Astrocyte (in vitro differentiated cells and primary cell): ENCODE measurements around the gene CADM1. TPM values are rescaled to one million over a fixed set of nuclear protein-coding genes. Genes with fewer than 3 reads are reported as not detected.

Experiments used
- DNase-seq: peaks from one replicate; pipeline ENCODE4 v3.0.0-alpha.2; 2010; ENCODE audit warnings: low read depth
- FAIRE-seq: peaks from 2 replicates; lab custom pipeline; 2011; peaks lifted over from hg19 to GRCh38; lab: Jason Lieb, UNC
- H2AFZ ChIP-seq: 2 replicates; pipeline ENCODE4 v1.6.0; 2012; ENCODE audit warnings: low read depth, low read length, inconsistent platforms
- H3K27ac ChIP-seq: 2 replicates; pipeline ENCODE4 v1.5.1; 2011; ENCODE audit warnings: low read depth, low read length, inconsistent platforms
- H3K27me3 ChIP-seq: 2 replicates; pipeline ENCODE4 v1.6.0; 2011; ENCODE audit warnings: low read length, inconsistent platforms; ENCODE audit not compliant: insufficient read depth
- H3K36me3 ChIP-seq: 2 replicates; pipeline ENCODE4 v1.5.1; 2011; ENCODE audit warnings: low read length, inconsistent platforms; ENCODE audit not compliant: insufficient read depth
- H3K4me1 ChIP-seq: 2 replicates; pipeline ENCODE4 v1.5.1; 2011; ENCODE audit warnings: low read length, inconsistent platforms; ENCODE audit not compliant: insufficient read depth
- H3K4me2 ChIP-seq: 2 replicates; pipeline ENCODE4 v1.6.0; 2012; ENCODE audit warnings: low read length, inconsistent platforms
- H3K4me3 ChIP-seq: 2 replicates; pipeline ENCODE4 v1.5.1; 2011; ENCODE audit warnings: low read depth, mild to moderate bottlenecking, low read length, inconsistent platforms; ENCODE audit not compliant: insufficient read depth
- H3K79me2 ChIP-seq: 2 replicates; pipeline ENCODE4 v1.6.0; 2012; ENCODE audit warnings: mild to moderate bottlenecking, low read length, inconsistent platforms; ENCODE audit not compliant: insufficient read depth
- H3K9ac ChIP-seq: 2 replicates; pipeline ENCODE4 v1.6.0; 2012; ENCODE audit warnings: mild to moderate bottlenecking, low read length, inconsistent platforms
- H3K9me3 ChIP-seq: 2 replicates; pipeline ENCODE4 v1.5.1; 2012; ENCODE audit warnings: low read depth, mild to moderate bottlenecking, low read length, inconsistent platforms; ENCODE audit not compliant: insufficient read depth
- H4K20me1 ChIP-seq: 2 replicates; pipeline ENCODE4 v1.6.0; 2012; ENCODE audit warnings: low read length, inconsistent platforms; ENCODE audit not compliant: insufficient read depth
- H3K27ac Mint-ChIP-seq: one replicate; pipeline ENCODE4 v1.8.0; 2021; ENCODE audit warnings: mild to moderate bottlenecking, mixed read lengths; ENCODE audit not compliant: unreplicated experiment
- H3K27me3 Mint-ChIP-seq: one replicate; pipeline ENCODE4 v1.8.0; 2021; ENCODE audit warnings: low read depth, mixed read lengths; ENCODE audit not compliant: unreplicated experiment
- H3K36me3 Mint-ChIP-seq: one replicate; pipeline ENCODE4 v1.8.0; 2021; ENCODE audit warnings: low read depth, mixed read lengths; ENCODE audit not compliant: unreplicated experiment
- H3K4me1 Mint-ChIP-seq: one replicate; pipeline ENCODE4 v1.8.0; 2021; ENCODE audit warnings: low read depth, mixed read lengths; ENCODE audit not compliant: unreplicated experiment
- H3K4me3 Mint-ChIP-seq: one replicate; pipeline ENCODE4 v1.8.0; 2021; ENCODE audit warnings: mild to moderate bottlenecking, moderate library complexity, mixed read lengths; ENCODE audit not compliant: unreplicated experiment
- H3K9me3 Mint-ChIP-seq: one replicate; pipeline ENCODE4 v1.8.0; 2021; ENCODE audit warnings: mild to moderate bottlenecking, mixed read lengths; ENCODE audit not compliant: unreplicated experiment
- EZH2 ChIP-seq: IDR thresholded peaks from 2 replicates; pipeline ENCODE4 v1.6.1; 2012; ENCODE audit warnings: mild to moderate bottlenecking, low read length, inconsistent platforms; ENCODE audit not compliant: insufficient read depth
- total RNA-seq: library from RNA; stranded (reverse); gene quantifications from 2 replicates; pipeline ENCODE4 v1.2.1, GENCODE V29; 2021
- TF ChIP-seq, protein P1 (sequence below): IDR thresholded peaks from 2 replicates; pipeline ENCODE4 v1.5.1; 2011; ENCODE audit warnings: low read depth, mild to moderate bottlenecking, inconsistent platforms, low read length, moderate library complexity; ENCODE audit not compliant: insufficient read depth

CADM1 gene
- total RNA-seq, 1 donor from 2014 or later, result 414 TPM

GRCh38 chr11:115158053-115158452 lies 346.2 kb downstream of the CADM1 start:
- Mint-ChIP-seq H3K27ac (no peak overlapping the region), H3K4me3 (no peak overlapping the region), H3K27me3 (peaks cover 23% of the 10 kb centered on the region), H3K36me3 (no peaks in the 10 kb centered on the region), H3K9me3 (peaks cover 4% of the 10 kb centered on the region), H3K4me1 (peaks cover 3% of the 10 kb centered on the region)
- no peak overlapping the region for H2AFZ ChIP-seq
- FAIRE-seq, result no peak
- no peak overlapping the region for H3K4me3 ChIP-seq
- no peak overlapping the region for H3K4me2 ChIP-seq
- H3K9me3 ChIP-seq, result no peaks in the 10 kb centered on the region
- no peaks in the 10 kb centered on the region for H3K4me1 ChIP-seq
- no peaks in the 10 kb centered on the region for H4K20me1 ChIP-seq
- DNase-seq, result no peak
- no peaks in the 10 kb centered on the region for H3K79me2 ChIP-seq
- H3K9ac ChIP-seq, result no peak overlapping the region
- peaks cover 5% of the 10 kb centered on the region for H3K27me3 ChIP-seq
- H3K36me3 ChIP-seq, result no peaks in the 10 kb centered on the region
- TF ChIP-seq EZH2, result no peak
- TF ChIP-seq, protein P1, sequence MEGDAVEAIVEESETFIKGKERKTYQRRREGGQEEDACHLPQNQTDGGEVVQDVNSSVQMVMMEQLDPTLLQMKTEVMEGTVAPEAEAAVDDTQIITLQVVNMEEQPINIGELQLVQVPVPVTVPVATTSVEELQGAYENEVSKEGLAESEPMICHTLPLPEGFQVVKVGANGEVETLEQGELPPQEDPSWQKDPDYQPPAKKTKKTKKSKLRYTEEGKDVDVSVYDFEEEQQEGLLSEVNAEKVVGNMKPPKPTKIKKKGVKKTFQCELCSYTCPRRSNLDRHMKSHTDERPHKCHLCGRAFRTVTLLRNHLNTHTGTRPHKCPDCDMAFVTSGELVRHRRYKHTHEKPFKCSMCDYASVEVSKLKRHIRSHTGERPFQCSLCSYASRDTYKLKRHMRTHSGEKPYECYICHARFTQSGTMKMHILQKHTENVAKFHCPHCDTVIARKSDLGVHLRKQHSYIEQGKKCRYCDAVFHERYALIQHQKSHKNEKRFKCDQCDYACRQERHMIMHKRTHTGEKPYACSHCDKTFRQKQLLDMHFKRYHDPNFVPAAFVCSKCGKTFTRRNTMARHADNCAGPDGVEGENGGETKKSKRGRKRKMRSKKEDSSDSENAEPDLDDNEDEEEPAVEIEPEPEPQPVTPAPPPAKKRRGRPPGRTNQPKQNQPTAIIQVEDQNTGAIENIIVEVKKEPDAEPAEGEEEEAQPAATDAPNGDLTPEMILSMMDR, result no peak
- no peak overlapping the region for H3K27ac ChIP-seq

DNA sequence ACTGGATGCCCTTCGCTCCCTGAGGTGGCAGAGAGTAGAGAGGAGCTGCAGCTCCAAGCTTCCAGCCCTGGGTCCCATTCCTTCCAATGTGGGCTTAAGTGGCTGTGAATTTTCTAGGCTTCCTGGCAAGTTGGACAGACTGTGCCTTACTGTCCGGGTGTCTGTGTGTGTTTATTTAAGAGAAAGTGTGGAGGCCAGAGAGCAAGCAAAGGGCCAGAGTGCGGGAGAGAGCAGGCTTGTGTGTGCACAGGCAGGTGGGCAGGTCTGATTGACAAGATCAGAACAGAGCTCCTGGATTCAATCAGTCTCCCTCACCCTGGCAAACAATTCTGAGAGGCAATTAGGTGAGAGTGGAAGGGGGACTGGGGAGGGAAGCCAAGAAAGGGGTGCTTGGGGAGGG lies 347.0 kb downstream of the CADM1 start:
- Histone ChIP-seq H3K4me3 (no peak overlapping the region), H3K9ac (no peak overlapping the region), H4K20me1 (no peaks in the 10 kb centered on the region), H3K36me3 (no peaks in the 10 kb centered on the region), H3K4me2 (no peak overlapping the region), H3K27me3 (peaks cover 2% of the 10 kb centered on the region), H2AFZ (no peak overlapping the region), H3K79me2 (no peaks in the 10 kb centered on the region), H3K4me1 (no peaks in the 10 kb centered on the region), H3K27ac (no peak overlapping the region), H3K9me3 (no peaks in the 10 kb centered on the region)
- no peak for FAIRE-seq
- peaks cover 4% of the 10 kb centered on the region for H3K9me3 Mint-ChIP-seq
- no peaks in the 10 kb centered on the region for H3K36me3 Mint-ChIP-seq
- H3K4me3 Mint-ChIP-seq, result no peak overlapping the region
- H3K27ac Mint-ChIP-seq, result no peak overlapping the region
- peaks cover 23% of the 10 kb centered on the region for H3K27me3 Mint-ChIP-seq
- DNase-seq, result no peak
- TF ChIP-seq EZH2, result no peak
- TF ChIP-seq, protein P1, result no peak
- H3K4me1 Mint-ChIP-seq, result peaks cover 6% of the 10 kb centered on the region

GRCh38 chr11:115155978-115156377 lies 348.2 kb downstream of the CADM1 start:
- H3K9ac ChIP-seq, result no peak overlapping the region
- H4K20me1 ChIP-seq, result no peaks in the 10 kb centered on the region
- H3K4me1 ChIP-seq, result no peaks in the 10 kb centered on the region
- peaks cover 4% of the 10 kb centered on the region for H3K9me3 Mint-ChIP-seq
- no peak overlapping the region for H2AFZ ChIP-seq
- no peak overlapping the region for H3K4me3 Mint-ChIP-seq
- DNase-seq (no peak), FAIRE-seq (no peak)
- H3K27me3 Mint-ChIP-seq, result peaks cover 17% of the 10 kb centered on the region
- H3K4me1 Mint-ChIP-seq, result peaks cover 6% of the 10 kb centered on the region
- no peak overlapping the region for H3K4me2 ChIP-seq
- H3K36me3 Mint-ChIP-seq, result no peaks in the 10 kb centered on the region
- H3K79me2 ChIP-seq, result no peaks in the 10 kb centered on the region
- no peak overlapping the region for H3K27ac ChIP-seq
- TF ChIP-seq, protein P1, result no peak
- no peak for TF ChIP-seq EZH2
- no peaks in the 10 kb centered on the region for H3K36me3 ChIP-seq
- H3K27ac Mint-ChIP-seq, result no peak overlapping the region
- H3K9me3 ChIP-seq, result no peaks in the 10 kb centered on the region
- no peak overlapping the region for H3K4me3 ChIP-seq
- peaks cover 2% of the 10 kb centered on the region for H3K27me3 ChIP-seq
